H9 (cell line): ENCODE data around the gene MRPS15. TPM values are rescaled to one million over a fixed set of nuclear protein-coding genes. Genes with fewer than 3 reads are reported as not detected.

ENCODE experiments used
- DNase-seq: peaks from one replicate; pipeline ENCODE4 v3.0.0-alpha.2; 2017
- H2AFZ ChIP-seq: one replicate; pipeline ENCODE4 v1.6.1; 2013; ENCODE audit warnings: mild to moderate bottlenecking, low read length, control low read depth, moderate library complexity
- H2AK5ac ChIP-seq: 2 replicates; pipeline ENCODE4 v1.6.1; 2013; ENCODE audit warnings: low read length, control low read depth, mixed read lengths; ENCODE audit not compliant: insufficient read length
- H2BK120ac ChIP-seq: one replicate; pipeline ENCODE4 v1.6.1; 2013; ENCODE audit warnings: low read depth, mild to moderate bottlenecking, low read length, control low read depth, inconsistent platforms; ENCODE audit not compliant: poor library complexity, severe bottlenecking
- H2BK12ac ChIP-seq: 2 replicates; pipeline ENCODE4 v1.6.1; 2013; ENCODE audit warnings: low read length, control low read depth, mixed read lengths, low read depth; ENCODE audit not compliant: insufficient read length
- H2BK15ac ChIP-seq: 2 replicates; pipeline ENCODE4 v1.6.1; 2013; ENCODE audit warnings: low read depth, low read length, control low read depth
- H2BK20ac ChIP-seq: one replicate; pipeline ENCODE4 v1.6.1; 2013; ENCODE audit warnings: low read depth, mild to moderate bottlenecking, low read length, control low read depth, inconsistent platforms; ENCODE audit not compliant: poor library complexity, severe bottlenecking
- H2BK5ac ChIP-seq: 2 replicates; pipeline ENCODE4 v1.6.1; 2013; ENCODE audit warnings: low read length, control low read depth, mixed read lengths; ENCODE audit not compliant: insufficient read length
- H3K14ac ChIP-seq: 2 replicates; pipeline ENCODE4 v1.6.1; 2013; ENCODE audit warnings: low read length, control low read depth; ENCODE audit not compliant: insufficient read depth
- H3K18ac ChIP-seq: 2 replicates; pipeline ENCODE4 v1.6.1; 2013; ENCODE audit warnings: low read depth, mild to moderate bottlenecking, mixed read lengths, low read length, control low read depth; ENCODE audit not compliant: insufficient read length
- H3K23ac ChIP-seq: 2 replicates; pipeline ENCODE4 v1.6.1; 2013; ENCODE audit warnings: low read length, control low read depth, mixed read lengths, low read depth; ENCODE audit not compliant: insufficient read length
- H3K23me2 ChIP-seq: 2 replicates; pipeline ENCODE4 v1.6.1; 2013; ENCODE audit warnings: low read depth, mild to moderate bottlenecking, mixed read lengths, low read length, control low read depth; ENCODE audit not compliant: insufficient read length, poor library complexity, severe bottlenecking
- H3K27ac ChIP-seq: 2 replicates; pipeline ENCODE4 v1.5.1; 2013; ENCODE audit warnings: low read length, control low read depth, mixed read lengths, low read depth; ENCODE audit not compliant: insufficient read length
- H3K27me3 ChIP-seq: 2 replicates; pipeline ENCODE4 v1.6.1; 2013; ENCODE audit warnings: low read length, control low read depth, inconsistent platforms; ENCODE audit not compliant: insufficient read depth
- H3K4ac ChIP-seq: 2 replicates; pipeline ENCODE4 v1.6.1; 2013; ENCODE audit warnings: low read depth, mild to moderate bottlenecking, control low read depth, inconsistent platforms, low read length, moderate library complexity
- H3K4me1 ChIP-seq: 2 replicates; pipeline ENCODE4 v1.6.1; 2013; ENCODE audit warnings: low read length, control low read depth, inconsistent platforms; ENCODE audit not compliant: insufficient read depth
- H3K4me2 ChIP-seq: 2 replicates; pipeline ENCODE4 v1.6.1; 2013; ENCODE audit warnings: low read length, control low read depth, mixed read lengths; ENCODE audit not compliant: insufficient read length, insufficient read depth
- H3K56ac ChIP-seq: 2 replicates; pipeline ENCODE4 v1.6.1; 2013; ENCODE audit warnings: low read depth, mild to moderate bottlenecking, mixed read lengths, low read length, control low read depth; ENCODE audit not compliant: insufficient read length
- H3K79me1 ChIP-seq: 2 replicates; pipeline ENCODE4 v1.6.1; 2013; ENCODE audit warnings: low read depth, mild to moderate bottlenecking, moderate library complexity, low read length, control low read depth, inconsistent platforms; ENCODE audit not compliant: insufficient read depth, poor library complexity, severe bottlenecking
- H3K79me2 ChIP-seq: 2 replicates; pipeline ENCODE4 v1.6.1; 2013; ENCODE audit warnings: low read length, control low read depth, inconsistent platforms; ENCODE audit not compliant: insufficient read depth
- H3K9ac ChIP-seq: 2 replicates; pipeline ENCODE4 v1.6.1; 2013; ENCODE audit warnings: low read length, control low read depth, mixed read lengths; ENCODE audit not compliant: insufficient read length; ENCODE audit errors: extremely low read depth
- H3K9me3 ChIP-seq: one replicate; pipeline ENCODE4 v1.6.1; 2013; ENCODE audit warnings: low read depth, low read length, inconsistent platforms; ENCODE audit not compliant: control insufficient read depth
- H3T11ph ChIP-seq: one replicate; pipeline ENCODE4 v1.6.1; 2013; ENCODE audit warnings: mild to moderate bottlenecking, low read length, control low read depth, inconsistent platforms
- H4K20me1 ChIP-seq: one replicate; pipeline ENCODE4 v1.6.1; 2013; ENCODE audit not compliant: control insufficient read depth, insufficient read length, insufficient read depth
- H4K5ac ChIP-seq: 2 replicates; pipeline ENCODE4 v1.6.1; 2013; ENCODE audit warnings: low read depth, mild to moderate bottlenecking, mixed read lengths, low read length, control low read depth; ENCODE audit not compliant: insufficient read length
- H4K8ac ChIP-seq: replicated peaks from 2 replicates; pipeline ENCODE4 v1.6.1; 2013; ENCODE audit warnings: low read length, control low read depth, mixed read lengths, low read depth; ENCODE audit not compliant: insufficient read length
- H4K91ac ChIP-seq: 2 replicates; pipeline ENCODE4 v1.6.1; 2013; ENCODE audit warnings: low read depth, mild to moderate bottlenecking, moderate library complexity, mixed read lengths, low read length, control low read depth; ENCODE audit not compliant: insufficient read length
- H3K27ac Mint-ChIP-seq, 3 experiments: 2 replicates in 2 of 3; 3 replicates in 1 of 3; pipeline ENCODE4 v1.8.0; 2020 to 2021; ENCODE audit warnings: mixed read lengths in 3 of 3, mild to moderate bottlenecking in 1 of 3, moderate library complexity in 1 of 3
- H3K27me3 Mint-ChIP-seq: 2 replicates; pipeline ENCODE4 v1.8.0; 2021; ENCODE audit warnings: low read depth, mild to moderate bottlenecking, moderate library complexity, mixed read lengths
- H3K36me3 Mint-ChIP-seq, 3 experiments: 2 replicates in 2 of 3; 3 replicates in 1 of 3; pipeline ENCODE4 v1.8.0; 2020 to 2021; ENCODE audit warnings: low read depth in 3 of 3, mixed read lengths in 3 of 3; ENCODE audit not compliant: insufficient read depth in 1 of 3
- H3K4me1 Mint-ChIP-seq, 2 experiments: 2 replicates each; pipeline ENCODE4 v1.8.0; 2020; ENCODE audit warnings: mixed read lengths in 2 of 2
- H3K4me3 Mint-ChIP-seq, 2 experiments: 2 replicates in 1 of 2; 3 replicates in 1 of 2; pipeline ENCODE4 v1.8.0; 2020 to 2021; ENCODE audit warnings: mild to moderate bottlenecking in 2 of 2, mixed read lengths in 2 of 2, moderate library complexity in 1 of 2
- H3K9me3 Mint-ChIP-seq, 2 experiments: 2 replicates in 1 of 2; 3 replicates in 1 of 2; pipeline ENCODE4 v1.8.0; 2020; ENCODE audit warnings: mild to moderate bottlenecking in 2 of 2, mixed read lengths in 2 of 2, moderate library complexity in 1 of 2
- WGBS: extraction: QIAGEN DNeasy Blood & Tissue Kit; methylation state at CpG from one replicate; pipeline ENCODE4 v1.1.7; 2013; ENCODE audit warnings: missing lambda C conversion rate, low lambda C conversion rate, mixed read lengths; ENCODE audit not compliant: insufficient read length; ENCODE audit errors: extremely low coverage; 5-methylcytosine and 5-hydroxymethylcytosine counted together
- total RNA-seq: library from RNA; stranded (reverse); gene quantifications from 2 replicates; pipeline ENCODE4 v1.2.1, GENCODE V29; 2021
- TF ChIP-seq, protein P1 (sequence below): fragments of 200-600 bp; sonication (generic); conservative IDR thresholded peaks from 3 replicates; pipeline ENCODE4 v1.8.0; 2021; ENCODE audit warnings: antibody characterized with exemption, mild to moderate bottlenecking

The MRPS15 gene
- total RNA-seq, 1 experiment from 2014 or later = 111 TPM

DNA sequence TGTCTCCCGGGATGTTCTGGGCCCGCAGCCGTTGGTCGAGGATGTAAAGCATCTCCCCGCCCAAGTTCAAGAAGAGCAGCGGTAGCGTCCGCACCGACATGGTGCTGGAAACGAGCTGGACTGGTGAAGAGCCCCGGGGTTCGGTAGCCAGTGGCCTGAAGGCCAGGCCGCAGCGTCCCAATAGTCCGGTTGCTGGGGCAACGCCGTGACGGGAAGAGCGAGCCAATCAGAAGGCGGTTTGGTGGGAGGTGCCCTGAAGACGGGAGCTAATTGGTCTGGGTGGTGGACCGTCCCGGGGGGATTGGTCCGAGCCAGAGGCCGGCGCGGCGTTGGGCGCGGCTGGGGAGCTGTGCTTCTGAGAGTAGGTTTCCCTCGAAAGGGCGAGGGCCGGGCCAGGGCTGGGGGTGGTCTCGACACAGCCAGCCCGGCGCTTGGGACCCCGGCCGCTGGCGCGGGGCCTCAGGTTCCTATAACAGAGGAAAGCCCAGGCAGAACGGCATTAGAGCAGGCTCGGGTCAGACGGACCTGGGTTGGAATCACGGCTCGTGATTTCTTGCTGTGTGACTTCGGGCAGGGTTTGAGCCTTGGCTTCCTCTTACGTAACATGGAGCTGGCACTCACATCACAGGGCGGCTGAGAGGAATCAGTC, 13.8 kb downstream of the MRPS15 start, which contains the start of gene OSCP1:
OSCP1 (minus strand) TSS at position 182 of the 649 bp plus-strand sequence; CDS start at position 100, 82 bp downstream.
- DNase-seq = peak; percentile 96
- Histone ChIP-seq H2BK15ac (no peak within 1 kb of the TSS), H3K9me3 (no peaks in the 10 kb centered on the region), H3K4me2 (peak within 1 kb of the TSS; percentile 44), H3K23me2 (peaks cover 9% of the 10 kb centered on the region), H2BK12ac (no peak within 1 kb of the TSS), H2AK5ac (no peak within 1 kb of the TSS), H4K8ac (no peak within 1 kb of the TSS), H4K20me1 (no peaks in the 10 kb centered on the region), H2BK120ac (no peak within 1 kb of the TSS), H3K18ac (no peak within 1 kb of the TSS), H3K4ac (no peak within 1 kb of the TSS), H2BK5ac (no peak within 1 kb of the TSS), H3K14ac (peak within 1 kb of the TSS; percentile 82; the same call in 1 of the 2 replicates), H3K4me1 (no peaks in the 10 kb centered on the region), H3K79me2 (no peaks in the 10 kb centered on the region), H3T11ph (no peak within 1 kb of the TSS), H3K27me3 (no peaks in the 10 kb centered on the region), H2BK20ac (no peak within 1 kb of the TSS), H3K56ac (no peak within 1 kb of the TSS), H3K23ac (no peak within 1 kb of the TSS), H4K5ac (no peak within 1 kb of the TSS), H3K79me1 (no peaks in the 10 kb centered on the region), H3K9ac (peak within 1 kb of the TSS; percentile 40), H2AFZ (no peak within 1 kb of the TSS), H3K27ac (no peak within 1 kb of the TSS), H4K91ac (no peak within 1 kb of the TSS)
- Mint-ChIP-seq H3K4me3 (peak within 1 kb of the TSS; percentile 68 to 81), H3K36me3 (peaks cover 6 to 11% (median 8%) of the 10 kb centered on the region in 3 experiments; a peak in 5 of 7 replicates), H3K4me1 (peaks cover 10 to 15% of the 10 kb centered on the region in 2 experiments), H3K27me3 (peaks cover 1% of the 10 kb centered on the region; the same call in 1 of the 2 replicates), H3K9me3 (no peaks in the 10 kb centered on the region; a peak in 1 of 5 replicates), H3K27ac (peak within 1 kb of the TSS; percentile 85 to 96 (median 86); a peak in 6 of 7 replicates)
- TF ChIP-seq, protein P1, sequence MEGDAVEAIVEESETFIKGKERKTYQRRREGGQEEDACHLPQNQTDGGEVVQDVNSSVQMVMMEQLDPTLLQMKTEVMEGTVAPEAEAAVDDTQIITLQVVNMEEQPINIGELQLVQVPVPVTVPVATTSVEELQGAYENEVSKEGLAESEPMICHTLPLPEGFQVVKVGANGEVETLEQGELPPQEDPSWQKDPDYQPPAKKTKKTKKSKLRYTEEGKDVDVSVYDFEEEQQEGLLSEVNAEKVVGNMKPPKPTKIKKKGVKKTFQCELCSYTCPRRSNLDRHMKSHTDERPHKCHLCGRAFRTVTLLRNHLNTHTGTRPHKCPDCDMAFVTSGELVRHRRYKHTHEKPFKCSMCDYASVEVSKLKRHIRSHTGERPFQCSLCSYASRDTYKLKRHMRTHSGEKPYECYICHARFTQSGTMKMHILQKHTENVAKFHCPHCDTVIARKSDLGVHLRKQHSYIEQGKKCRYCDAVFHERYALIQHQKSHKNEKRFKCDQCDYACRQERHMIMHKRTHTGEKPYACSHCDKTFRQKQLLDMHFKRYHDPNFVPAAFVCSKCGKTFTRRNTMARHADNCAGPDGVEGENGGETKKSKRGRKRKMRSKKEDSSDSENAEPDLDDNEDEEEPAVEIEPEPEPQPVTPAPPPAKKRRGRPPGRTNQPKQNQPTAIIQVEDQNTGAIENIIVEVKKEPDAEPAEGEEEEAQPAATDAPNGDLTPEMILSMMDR = no peak; the same call in 2 of the 3 replicates
- WGBS = no CpG with 5 or more reads among the region's 48 CpGs
